Hepatocyte (in vitro differentiated cells): ENCODE results near the gene RFX7.

ENCODE experiments used
- CTCF ChIP-seq: fragments of 200-600 bp; sonication (generic); IDR thresholded peaks from 2 replicates; pipeline ENCODE4 v1.5.1; 2016; ENCODE audit warnings: antibody characterized with exemption, mild to moderate bottlenecking; ENCODE audit not compliant: poor library complexity
- EZH2 ChIP-seq: fragments of 200-600 bp; sonication (generic); IDR thresholded peaks from 2 replicates; pipeline ENCODE4 v1.6.1; 2016; ENCODE audit warnings: antibody characterized with exemption, mild to moderate bottlenecking, borderline replicate concordance
- EZH2phosphoT487 ChIP-seq: fragments of 200-600 bp; sonication (generic); IDR thresholded peaks from one replicate; pipeline ENCODE4 v1.6.1; 2018; ENCODE audit warnings: antibody characterized with exemption, mild to moderate bottlenecking, low read depth, moderate library complexity; ENCODE audit not compliant: unreplicated experiment, severe bottlenecking

GRCh38 chr15:56076640-56077039 is 167.0 kb downstream of the RFX7 start:
- no peak for TF ChIP-seq EZH2phosphoT487
- TF ChIP-seq CTCF, result no peak
- no peak for TF ChIP-seq EZH2
